CD4-positive, CD25-positive, alpha-beta regulatory T cell (primary cell): ENCODE results near the gene CYB561A3. TPM values are rescaled to one million over a fixed set of nuclear protein-coding genes. Genes with fewer than 3 reads are reported as not detected.

Experiments
- ATAC-seq, 2 donors: fragments of 150-1000 bp; cut with Tn5 transposase; one replicate each; pipeline ENCODE4 v1.10.0; 2021; ENCODE audit warnings: low read depth in 2 of 2, moderate number of reproducible peaks in 2 of 2, moderate library complexity in 1 of 2
- DNase-seq, 3 donors: peaks; one replicate each; pipeline versions ENCODE4 v3.0.0 to v3.0.0-alpha.2; 2012 to 2022; ENCODE audit warnings: mixed read lengths in 1 of 3
- H3K27ac ChIP-seq: one replicate; pipeline ENCODE4 v1.7.0; 2013; ENCODE audit warnings: mild to moderate bottlenecking, low read length; ENCODE audit not compliant: insufficient read depth, poor library complexity, severe bottlenecking
- H3K27me3 ChIP-seq: one replicate; pipeline ENCODE4 v1.7.0; 2013; ENCODE audit warnings: low read length; ENCODE audit not compliant: control insufficient read depth, insufficient read depth
- H3K36me3 ChIP-seq: one replicate; pipeline ENCODE4 v1.7.0; 2013; ENCODE audit warnings: mild to moderate bottlenecking, low read length, moderate library complexity; ENCODE audit not compliant: control insufficient read depth, insufficient read depth
- H3K4me1 ChIP-seq: 2 replicates; pipeline ENCODE4 v1.7.0; 2013; ENCODE audit warnings: mild to moderate bottlenecking, low read length; ENCODE audit not compliant: insufficient read depth, control insufficient read depth, poor library complexity, severe bottlenecking
- H3K4me3 ChIP-seq: one replicate; pipeline ENCODE4 v1.7.0; 2013; ENCODE audit warnings: low read depth, mild to moderate bottlenecking, low read length, moderate library complexity
- H3K9me3 ChIP-seq, 2 experiments: 1 replicate in 1 of 2; 2 replicates in 1 of 2; pipeline ENCODE4 v1.7.0; 2013; ENCODE audit warnings: low read length in 2 of 2, mild to moderate bottlenecking in 1 of 2, moderate library complexity in 1 of 2; ENCODE audit not compliant: control insufficient read depth in 2 of 2
- H3K27ac Mint-ChIP-seq, 3 donors: one replicate each; pipeline ENCODE4 v1.8.0; 2020 to 2022; ENCODE audit warnings: mild to moderate bottlenecking in 3 of 3, mixed read lengths in 3 of 3, moderate library complexity in 2 of 3
- H3K27me3 Mint-ChIP-seq: one replicate; pipeline ENCODE4 v1.8.0; 2022; ENCODE audit warnings: mild to moderate bottlenecking, mixed read lengths
- H3K36me3 Mint-ChIP-seq: one replicate; pipeline ENCODE4 v1.8.0; 2020; ENCODE audit warnings: mixed read lengths
- H3K4me1 Mint-ChIP-seq, 4 donors: one replicate each; pipeline ENCODE4 v1.8.0; 2020 to 2022; ENCODE audit warnings: mixed read lengths in 4 of 4, mild to moderate bottlenecking in 1 of 4
- H3K4me3 Mint-ChIP-seq, 4 donors: one replicate each; pipeline ENCODE4 v1.8.0; 2020 to 2022; ENCODE audit warnings: mild to moderate bottlenecking in 4 of 4, mixed read lengths in 4 of 4, moderate library complexity in 3 of 4
- H3K9me3 Mint-ChIP-seq, 7 donors: one replicate each; pipeline ENCODE4 v1.8.0; 2020 to 2022; ENCODE audit warnings: mixed read lengths in 7 of 7, mild to moderate bottlenecking in 3 of 7, moderate library complexity in 2 of 7
- polyA plus RNA-seq, 4 donors: library from polyadenylated mRNA; unstranded; fragments of 300-500 nt; fragmentation: Illumina TruSeq; gene quantifications; one replicate each; pipeline ENCODE4 v1.2.3, GENCODE V29; 2021
- total RNA-seq: library from RNA; stranded (reverse); gene quantifications from one replicate; pipeline ENCODE4 v1.2.3, GENCODE V29; 2022

CYB561A3 gene
- total and polyA plus RNA-seq, 5 donors from 2014 or later: 29.5 to 70.2 (median 58.8) TPM

DNA sequence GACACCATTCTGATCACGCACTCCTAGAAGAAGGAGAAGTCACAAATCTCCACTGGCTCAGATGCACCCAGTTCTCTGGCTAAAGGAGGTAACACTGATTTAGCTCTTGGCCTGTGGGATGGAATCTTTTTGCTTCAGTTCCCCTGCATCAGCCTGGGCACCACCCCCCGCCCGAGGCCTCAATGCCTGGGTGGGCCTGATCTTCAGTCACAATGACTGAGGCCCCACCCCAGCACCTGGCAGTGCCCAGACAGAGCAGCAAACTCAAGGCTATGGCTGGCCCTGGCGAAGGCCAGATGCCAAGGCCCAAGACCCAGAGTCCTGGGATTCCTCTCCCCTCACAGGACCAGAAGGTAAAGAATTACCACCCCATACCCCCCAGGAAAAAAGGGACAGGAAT lies 5.0 kb downstream of the CYB561A3 start:
- Histone ChIP-seq H3K27ac (no peak overlapping the region), H3K9me3 (no peaks in the 10 kb centered on the region), H3K36me3 (peaks cover 21% of the 10 kb centered on the region), H3K27me3 (no peaks in the 10 kb centered on the region), H3K4me3 (no peak overlapping the region), H3K4me1 (peaks cover 9% of the 10 kb centered on the region)
- ATAC-seq (no peak), DNase-seq (no peak)
- Mint-ChIP-seq H3K4me1 (peaks cover 0 to 36% (median 24%) of the 10 kb centered on the region in 4 donors), H3K27me3 (no peaks in the 10 kb centered on the region), H3K9me3 (no peaks in the 10 kb centered on the region), H3K4me3 (peak overlapping the region in 2 of 4 donors; percentile 41 to 80), H3K27ac (peak overlapping the region in 2 of 3 donors; percentile 11 to 62), H3K36me3 (peaks cover 12% of the 10 kb centered on the region)

- Histone ChIP-seq H3K4me1 (no peaks in the 10 kb centered on the region), H3K27me3 (no peaks in the 10 kb centered on the region), H3K9me3 (no peaks in the 10 kb centered on the region), H3K36me3 (peaks cover 34% of the 10 kb centered on the region), H3K4me3 (no peak overlapping the region), H3K27ac (no peak overlapping the region)
- ATAC-seq: no peak
- Mint-ChIP-seq H3K4me3 (no peak overlapping the region), H3K27ac (no peak overlapping the region), H3K36me3 (peaks cover 16% of the 10 kb centered on the region), H3K4me1 (peaks cover 0 to 14% (median 10%) of the 10 kb centered on the region in 4 donors), H3K27me3 (no peaks in the 10 kb centered on the region), H3K9me3 (no peaks in the 10 kb centered on the region)
- no peak for DNase-seq
Measured at GRCh38 chr11:61354208-61354607, 7.5 kb downstream of the CYB561A3 start.

GRCh38 chr11:61353131-61354067 lies 8.3 kb downstream of the CYB561A3 start:
- H3K4me1 ChIP-seq: no peaks in the 10 kb centered on the region
- DNase-seq (no peak), ATAC-seq (no peak)
- H3K27me3 Mint-ChIP-seq: no peaks in the 10 kb centered on the region
- peaks cover 0 to 13% (median 10%) of the 10 kb centered on the region in 4 donors for H3K4me1 Mint-ChIP-seq
- peaks cover 42% of the 10 kb centered on the region for H3K36me3 ChIP-seq
- H3K27me3 ChIP-seq: no peaks in the 10 kb centered on the region
- no peaks in the 10 kb centered on the region for H3K9me3 Mint-ChIP-seq
- peak overlapping the region; percentile 23 to 74 (median 39) for H3K27ac Mint-ChIP-seq
- H3K27ac ChIP-seq: no peak overlapping the region
- H3K9me3 ChIP-seq: no peaks in the 10 kb centered on the region
- H3K4me3 Mint-ChIP-seq: no peak overlapping the region
- H3K36me3 Mint-ChIP-seq: peaks cover 20% of the 10 kb centered on the region
- no peak overlapping the region for H3K4me3 ChIP-seq

GRCh38 chr11:61352038-61352437 lies 9.6 kb downstream of the CYB561A3 start:
- no peaks in the 10 kb centered on the region for H3K4me1 ChIP-seq
- H3K27ac Mint-ChIP-seq: no peak overlapping the region
- H3K36me3 ChIP-seq: peaks cover 45% of the 10 kb centered on the region
- H3K4me1 Mint-ChIP-seq: peaks cover 0 to 9% (median 7%) of the 10 kb centered on the region in 4 donors
- no peak for ATAC-seq
- H3K4me3 Mint-ChIP-seq: no peak overlapping the region
- H3K36me3 Mint-ChIP-seq: peaks cover 20% of the 10 kb centered on the region
- no peaks in the 10 kb centered on the region for H3K9me3 ChIP-seq
- H3K4me3 ChIP-seq: no peak overlapping the region
- DNase-seq: no peak
- no peaks in the 10 kb centered on the region for H3K27me3 Mint-ChIP-seq
- H3K9me3 Mint-ChIP-seq: no peaks in the 10 kb centered on the region
- H3K27ac ChIP-seq: no peak overlapping the region
- H3K27me3 ChIP-seq: no peaks in the 10 kb centered on the region

DNA sequence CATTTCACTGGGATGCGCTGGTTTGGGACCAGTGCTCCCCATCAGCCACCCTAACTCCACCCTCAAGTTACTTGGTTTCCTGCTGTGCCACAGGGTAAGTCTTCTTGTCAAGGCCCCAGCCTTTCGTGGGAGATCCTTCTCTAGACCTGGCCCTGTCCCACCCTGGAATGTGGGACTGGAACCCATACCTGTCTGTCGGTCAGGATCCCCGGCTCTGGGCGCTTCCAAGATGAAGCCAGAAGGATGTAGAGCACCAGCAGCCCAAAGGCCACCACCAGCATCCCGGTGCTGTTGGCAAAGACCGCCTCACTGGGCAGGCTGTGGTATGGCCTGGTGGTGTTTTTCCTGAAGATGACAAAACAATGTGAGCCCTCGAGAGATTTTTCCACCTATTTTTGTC lies 10.9 kb downstream of the CYB561A3 start:
- Histone ChIP-seq H3K4me3 (no peak overlapping the region), H3K4me1 (no peaks in the 10 kb centered on the region), H3K36me3 (peaks cover 45% of the 10 kb centered on the region), H3K9me3 (no peaks in the 10 kb centered on the region), H3K27me3 (no peaks in the 10 kb centered on the region), H3K27ac (no peak overlapping the region)
- H3K27me3 Mint-ChIP-seq: no peaks in the 10 kb centered on the region
- H3K4me1 Mint-ChIP-seq: peaks cover 0 to 8% (median 2%) of the 10 kb centered on the region in 4 donors
- no peak overlapping the region for H3K4me3 Mint-ChIP-seq
- ATAC-seq (no peak), DNase-seq (no peak)
- H3K36me3 Mint-ChIP-seq: peaks cover 20% of the 10 kb centered on the region
- H3K9me3 Mint-ChIP-seq: no peaks in the 10 kb centered on the region
- peak overlapping the region in 1 of 3 donors; percentile 44 for H3K27ac Mint-ChIP-seq

DNA sequence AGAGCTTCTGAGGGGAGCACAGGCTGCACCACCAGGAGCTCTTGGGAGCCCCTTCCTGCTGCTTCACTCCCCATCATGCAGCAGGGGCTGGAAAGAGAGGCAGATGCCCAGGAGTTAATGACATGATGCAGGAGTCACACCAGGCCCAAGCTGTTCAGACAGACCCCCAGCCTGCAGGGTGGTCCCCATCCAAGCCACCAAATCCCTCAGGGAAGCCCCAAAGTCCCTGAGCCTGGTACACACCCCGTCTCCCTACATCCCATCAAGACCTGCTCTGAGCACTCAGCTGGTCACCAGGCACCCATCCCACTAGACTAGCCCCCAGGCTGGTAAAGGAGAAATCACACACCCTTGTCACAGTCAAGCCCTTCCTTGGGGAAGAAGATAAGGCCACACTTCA lies 11.3 kb downstream of the CYB561A3 start:
- no peak for ATAC-seq
- Histone ChIP-seq H3K4me1 (no peaks in the 10 kb centered on the region), H3K27ac (no peak overlapping the region), H3K36me3 (peaks cover 45% of the 10 kb centered on the region), H3K4me3 (no peak overlapping the region), H3K27me3 (no peaks in the 10 kb centered on the region), H3K9me3 (no peaks in the 10 kb centered on the region)
- no peaks in the 10 kb centered on the region for H3K9me3 Mint-ChIP-seq
- peaks cover 20% of the 10 kb centered on the region for H3K36me3 Mint-ChIP-seq
- DNase-seq: no peak
- peak overlapping the region in 1 of 3 donors; percentile 44 for H3K27ac Mint-ChIP-seq
- H3K27me3 Mint-ChIP-seq: no peaks in the 10 kb centered on the region
- peaks cover 0 to 8% (median 2%) of the 10 kb centered on the region in 4 donors for H3K4me1 Mint-ChIP-seq
- H3K4me3 Mint-ChIP-seq: no peak overlapping the region

DNA sequence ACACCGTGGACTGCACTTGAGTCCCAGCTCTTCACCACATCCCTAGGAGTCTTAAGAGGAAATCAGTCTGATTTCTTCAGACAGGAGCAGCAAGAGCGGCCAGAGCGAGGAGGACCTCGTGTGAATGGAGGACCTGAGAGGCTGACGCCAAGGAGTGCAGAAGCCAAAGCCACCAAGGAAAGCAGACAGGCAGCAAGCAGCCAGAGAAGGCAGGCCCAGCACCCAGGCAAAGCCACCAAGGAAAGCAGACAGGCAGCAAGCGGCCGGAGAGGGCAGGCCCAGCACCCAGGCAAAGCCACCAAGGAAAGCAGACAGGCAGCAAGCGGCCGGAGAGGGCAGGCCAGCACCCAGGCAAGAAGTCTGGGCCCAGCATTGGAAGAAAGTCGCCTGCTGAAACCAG lies 11.8 kb downstream of the CYB561A3 start:
- peaks cover 20% of the 10 kb centered on the region for H3K36me3 Mint-ChIP-seq
- DNase-seq (no peak), ATAC-seq (no peak)
- H3K4me1 Mint-ChIP-seq: peaks cover 0 to 8% (median 2%) of the 10 kb centered on the region in 4 donors
- Histone ChIP-seq H3K4me3 (no peak overlapping the region), H3K27me3 (no peaks in the 10 kb centered on the region), H3K27ac (no peak overlapping the region), H3K9me3 (no peaks in the 10 kb centered on the region), H3K4me1 (no peaks in the 10 kb centered on the region), H3K36me3 (peaks cover 45% of the 10 kb centered on the region)
- no peaks in the 10 kb centered on the region for H3K9me3 Mint-ChIP-seq
- H3K27ac Mint-ChIP-seq: peak overlapping the region in 1 of 3 donors; percentile 56
- H3K27me3 Mint-ChIP-seq: no peaks in the 10 kb centered on the region
- no peak overlapping the region for H3K4me3 Mint-ChIP-seq
